H1 (cell line): ENCODE measurements around the gene MAGEB10. TPM values are rescaled to one million over a fixed set of nuclear protein-coding genes. Genes with fewer than 3 reads are reported as not detected.

ENCODE experiments used
- CTCF ChIA-PET: fragments of 300-600 bp; sonication (Branson Sonifier 250); formaldehyde crosslinking; loops from one replicate; lab custom pipeline; 2021; ENCODE audit not compliant: partially characterized antibody; lab: Charles Lee
- POLR2A ChIA-PET: fragments of 300-600 bp; sonication (Branson Sonifier 250); formaldehyde crosslinking; loops from one replicate; lab custom pipeline; 2021; ENCODE audit warnings: inconsistent platforms; ENCODE audit not compliant: partially characterized antibody; lab: Charles Lee
- DNase-seq, 2 experiments: peaks; one replicate each; pipeline versions ENCODE4 v3.0.0 to v3.0.0-alpha.2; 2010 to 2022; ENCODE audit warnings: low spot score in 2 of 2, low read depth in 1 of 2, mixed read lengths in 1 of 2
- FAIRE-seq: peaks from 2 replicates; lab custom pipeline; 2011; peaks lifted over from hg19 to GRCh38; lab: Jason Lieb, UNC
- H2AFZ ChIP-seq: 2 replicates; pipeline ENCODE4 v1.8.1; 2012; ENCODE audit warnings: low read length, inconsistent platforms
- H2AK5ac ChIP-seq: 2 replicates; pipeline ENCODE4 v1.6.1; 2013; ENCODE audit warnings: low read depth, low read length
- H2BK120ac ChIP-seq: replicated peaks from 2 replicates; pipeline ENCODE3; 2013; ENCODE audit warnings: low read depth, low read length, inconsistent platforms
- H2BK12ac ChIP-seq: 2 replicates; pipeline ENCODE4 v1.6.1; 2013; ENCODE audit warnings: low read depth, low read length
- H2BK15ac ChIP-seq: 2 replicates; pipeline ENCODE4 v1.6.1; 2013; ENCODE audit warnings: low read length
- H2BK20ac ChIP-seq: 2 replicates; pipeline ENCODE4 v1.6.1; 2013; ENCODE audit warnings: low read length
- H2BK5ac ChIP-seq: 2 replicates; pipeline ENCODE4 v1.6.1; 2013; ENCODE audit warnings: low read depth, low read length
- H3K14ac ChIP-seq: 2 replicates; pipeline ENCODE4 v1.6.1; 2013; ENCODE audit warnings: inconsistent platforms; ENCODE audit not compliant: insufficient read length
- H3K18ac ChIP-seq: 2 replicates; pipeline ENCODE4 v1.6.1; 2013; ENCODE audit warnings: low read length; ENCODE audit errors: extremely low read depth
- H3K23ac ChIP-seq: 2 replicates; pipeline ENCODE4 v1.6.1; 2013; ENCODE audit warnings: inconsistent platforms; ENCODE audit not compliant: insufficient read length
- H3K23me2 ChIP-seq: 2 replicates; pipeline ENCODE4 v1.6.1; 2013; ENCODE audit warnings: low read depth, low read length
- H3K27ac ChIP-seq: 2 replicates; pipeline ENCODE4 v1.6.1; 2011; ENCODE audit warnings: low read depth, low read length, inconsistent platforms
- H3K27me3 ChIP-seq, 4 experiments: replicated peaks in 1 of 4; 1 replicate in 1 of 4; 2 replicates in 3 of 4; pipeline versions ENCODE4 v1.6.1 to v1.8.1; 2011 to 2013; ENCODE audit warnings: low read length in 3 of 4, mild to moderate bottlenecking in 3 of 4, inconsistent platforms in 2 of 4, mixed read lengths in 2 of 4, moderate library complexity in 1 of 4; ENCODE audit not compliant: control insufficient read depth in 3 of 4, insufficient read depth in 3 of 4; ENCODE audit errors: extremely low read depth in 1 of 4
- H3K36me3 ChIP-seq, 4 experiments: 2 replicates each; pipeline versions ENCODE4 v1.6.1 to v1.8.1; 2011 to 2013; ENCODE audit warnings: mild to moderate bottlenecking in 4 of 4, low read length in 3 of 4, moderate library complexity in 2 of 4, control low read depth in 1 of 4, inconsistent platforms in 1 of 4; ENCODE audit not compliant: insufficient read depth in 4 of 4, control insufficient read depth in 2 of 4
- H3K4ac ChIP-seq: replicated peaks from 2 replicates; pipeline ENCODE3; 2013; ENCODE audit warnings: low read length, low read depth, mixed read lengths, inconsistent platforms; ENCODE audit not compliant: insufficient read length
- H3K4me1 ChIP-seq, 4 experiments: replicated peaks in 1 of 4; 1 replicate in 1 of 4; 2 replicates in 3 of 4; pipeline versions ENCODE4 v1.6.1 to v1.8.1; 2011 to 2013; ENCODE audit warnings: low read length in 3 of 4, inconsistent platforms in 2 of 4, mixed read lengths in 1 of 4; ENCODE audit not compliant: insufficient read depth in 4 of 4, control insufficient read depth in 3 of 4
- H3K4me2 ChIP-seq, 2 experiments: 2 replicates each; pipeline versions ENCODE4 v1.6.1 to v1.8.1; 2011 to 2013; ENCODE audit warnings: low read depth in 2 of 2, low read length in 2 of 2, control low read depth in 1 of 2, inconsistent platforms in 1 of 2, mild to moderate bottlenecking in 1 of 2; ENCODE audit not compliant: insufficient read depth in 1 of 2
- H3K4me3 ChIP-seq, 4 experiments: fragments of 200-600, 300-600 bp in 1 of 4; sonication (generic), shearing (Covaris generic), sonication (Bioruptor Twin) in 1 of 4; 2 replicates each; pipeline versions ENCODE4 v1.5.1 to v1.8.1; 2011 to 2016; ENCODE audit warnings: low read length in 4 of 4, low read depth in 3 of 4, control low read depth in 2 of 4, inconsistent platforms in 2 of 4, mild to moderate bottlenecking in 2 of 4, mixed read lengths in 1 of 4, moderate library complexity in 1 of 4; ENCODE audit not compliant: insufficient read depth in 2 of 4; ENCODE audit errors: extremely low read depth in 1 of 4
- H3K56ac ChIP-seq: replicated peaks from 2 replicates; pipeline ENCODE3; 2013; ENCODE audit warnings: low read depth, mild to moderate bottlenecking, mixed read lengths, low read length, inconsistent platforms; ENCODE audit not compliant: insufficient read length
- H3K79me1 ChIP-seq: 2 replicates; pipeline ENCODE4 v1.6.1; 2013; ENCODE audit warnings: low read depth, low read length, control low read depth
- H3K79me2 ChIP-seq, 2 experiments: 2 replicates each; pipeline versions ENCODE4 v1.6.1 to v1.8.1; 2012 to 2013; ENCODE audit warnings: low read length in 2 of 2, mild to moderate bottlenecking in 2 of 2, inconsistent platforms in 1 of 2; ENCODE audit not compliant: insufficient read depth in 2 of 2, control insufficient read depth in 1 of 2
- H3K9ac ChIP-seq, 4 experiments: replicated peaks in 1 of 4; 1 replicate in 1 of 4; 2 replicates in 3 of 4; pipeline versions ENCODE4 v1.6.1 to v1.8.1; 2011 to 2013; ENCODE audit warnings: low read depth in 3 of 4, low read length in 3 of 4, control low read depth in 2 of 4, mild to moderate bottlenecking in 2 of 4, moderate library complexity in 2 of 4, inconsistent platforms in 1 of 4; ENCODE audit errors: extremely low read depth in 1 of 4
- H3K9me3 ChIP-seq, 2 experiments: 2 replicates each; pipeline versions ENCODE4 v1.6.1 to v1.8.1; 2012 to 2013; ENCODE audit warnings: mild to moderate bottlenecking in 2 of 2, moderate library complexity in 2 of 2, control low read depth in 1 of 2, inconsistent platforms in 1 of 2, low read depth in 1 of 2, low read length in 1 of 2, mixed read lengths in 1 of 2; ENCODE audit not compliant: insufficient read depth in 2 of 2
- H4K20me1 ChIP-seq, 2 experiments: replicated peaks in 1 of 2; 2 replicates each; pipeline versions ENCODE3 to v1.8.1; 2011 to 2013; ENCODE audit warnings: inconsistent platforms in 2 of 2, low read length in 2 of 2, mild to moderate bottlenecking in 1 of 2; ENCODE audit not compliant: insufficient read depth in 2 of 2, control insufficient read depth in 1 of 2
- H4K5ac ChIP-seq: 2 replicates; pipeline ENCODE4 v1.6.1; 2013; ENCODE audit warnings: low read length, low read depth, mixed read lengths, inconsistent platforms; ENCODE audit not compliant: insufficient read length
- H4K8ac ChIP-seq: 2 replicates; pipeline ENCODE4 v1.8.0; 2013; ENCODE audit warnings: mild to moderate bottlenecking, moderate library complexity, low read length, inconsistent platforms; ENCODE audit not compliant: insufficient read depth; ENCODE audit errors: extremely low read depth
- H4K91ac ChIP-seq: replicated peaks from 2 replicates; pipeline ENCODE3; 2013; ENCODE audit warnings: low read length, mixed read lengths, inconsistent platforms; ENCODE audit not compliant: insufficient read length
- CHD7 ChIP-seq: fragments of 300-600 bp; sonication (generic); IDR thresholded peaks from 2 replicates; pipeline ENCODE4 v1.7.1; 2012; ENCODE audit warnings: low read length, moderate library complexity, mild to moderate bottlenecking, inconsistent platforms; ENCODE audit not compliant: insufficient replicate concordance
- WGBS, 2 experiments: shearing (Covaris generic) in 1 of 2; methylation state at CpG; one replicate each; pipeline versions ENCODE4 v1.1.6 to v1.1.7; 2013 to 2015; ENCODE audit warnings: low lambda C conversion rate in 2 of 2, mixed read lengths in 2 of 2, inconsistent platforms in 1 of 2, low coverage in 1 of 2, missing lambda C conversion rate in 1 of 2; ENCODE audit not compliant: insufficient replicate concordance in 2 of 2, insufficient coverage in 1 of 2, insufficient read length in 1 of 2; ENCODE audit errors: extremely low coverage in 1 of 2, missing lambda C conversion rate in 1 of 2; 5-methylcytosine and 5-hydroxymethylcytosine counted together
- polyA plus RNA-seq, 7 experiments: library from polyadenylated mRNA; depleted of rRNA in 3 of 7; stranded (reverse) in 5 of 7; unstranded in 2 of 7; fragments of >200 nt in 5 of 7; fragments of 200-250 nt in 2 of 7; gene quantifications; 1 replicate in 5 of 7; 2 replicates in 1 of 7; 4 replicates in 1 of 7; pipeline versions ENCODE4 v1.2.1 to v1.2.3, GENCODE V29; 2011 to 2013; ENCODE audit warnings: missing spikeins in 2 of 7, mixed read lengths in 2 of 7
- total RNA-seq: library from RNA; stranded (reverse); fragmentation: NEBNext Ultra II Directional; extraction: Animal tissue kit (Norgen Biotek cat#: 25700); gene quantifications from 2 replicates; pipeline ENCODE4 v1.2.1, GENCODE V29; 2021

Gene MAGEB10
- total and polyA plus RNA-seq, 2 of the 8 experiments (the other 6 are each of a cell fraction or from before 2014, with no cell fraction given): not detected

DNA sequence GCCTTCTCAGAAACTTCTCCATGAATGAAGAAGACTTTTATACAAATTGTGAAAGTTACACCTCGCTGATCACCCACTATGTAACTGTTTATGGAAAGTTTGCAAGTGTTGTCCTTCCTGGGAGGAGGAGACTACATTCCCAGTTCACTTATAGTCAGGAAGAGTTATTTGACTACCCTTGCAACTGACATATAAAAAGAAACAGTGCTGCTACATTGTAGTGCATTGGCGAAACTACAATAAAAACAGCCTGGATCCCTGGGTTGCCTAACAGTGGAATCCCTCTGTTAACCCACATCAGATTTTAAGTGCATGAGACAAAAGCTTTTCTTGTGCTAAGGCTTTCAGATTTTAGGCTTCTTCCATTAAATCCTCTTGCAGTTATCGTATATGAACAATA, 30.4 kb downstream of the MAGEB10 start:
- no peak overlapping the region for H2AFZ ChIP-seq
- no peak overlapping the region for H2BK20ac ChIP-seq
- no peak overlapping the region for H3K4me2 ChIP-seq
- no peak overlapping the region for H2BK5ac ChIP-seq
- no peaks in the 10 kb centered on the region for H3K79me1 ChIP-seq
- H3K4ac ChIP-seq: no peak overlapping the region
- no peak for DNase-seq
- H4K20me1 ChIP-seq: no peaks in the 10 kb centered on the region
- no peaks in the 10 kb centered on the region for H3K36me3 ChIP-seq
- ChIA-PET CTCF (no interaction called here), POLR2A (no interaction called here)
- H3K14ac ChIP-seq: no peak overlapping the region
- no peaks in the 10 kb centered on the region; a peak in 1 of 7 replicates for H3K4me1 ChIP-seq
- no peak overlapping the region for H2BK12ac ChIP-seq
- no peaks in the 10 kb centered on the region for H3K79me2 ChIP-seq
- no peak overlapping the region for H3K56ac ChIP-seq
- no peak overlapping the region for H3K23ac ChIP-seq
- no peak overlapping the region for H3K18ac ChIP-seq
- H4K8ac ChIP-seq: no peak overlapping the region
- H3K27ac ChIP-seq: no peak overlapping the region
- H4K91ac ChIP-seq: no peak overlapping the region
- no peak overlapping the region for H2BK15ac ChIP-seq
- no peaks in the 10 kb centered on the region for H3K27me3 ChIP-seq
- no peak overlapping the region for H3K4me3 ChIP-seq
- no peak for FAIRE-seq
- H2BK120ac ChIP-seq: no peak overlapping the region
- H2AK5ac ChIP-seq: no peak overlapping the region
- H3K9me3 ChIP-seq: no peaks in the 10 kb centered on the region
- H3K9ac ChIP-seq: no peak overlapping the region
- H3K23me2 ChIP-seq: no peaks in the 10 kb centered on the region
- H4K5ac ChIP-seq: no peak overlapping the region
- 91% methylated on average over 3 of the region's 3 CpGs; no CpG with 5 or more reads in 1 of the 2 experiments for WGBS, 2 experiments
- TF ChIP-seq CHD7: no peak
